Vagina (tissue), 2 donors: Measurements from ENCODE around the gene REXO1.

Experiments used
- POLR2AphosphoS5 ChIP-seq, 2 donors: sonication (generic); formaldehyde crosslinking; IDR thresholded peaks; one replicate each; pipeline ENCODE4 v1.9.0; 2017; ENCODE audit warnings: antibody characterized with exemption in 2 of 2, mild to moderate bottlenecking in 2 of 2, low read depth in 1 of 2; ENCODE audit not compliant: insufficient read depth in 1 of 2
- TF ChIP-seq, protein P1 (sequence below), 3 experiments: fragments of 450-650 bp in 2 of 3; fragments of 200-600 bp in 1 of 3; sonication (generic) in 1 of 3; IDR thresholded peaks; one replicate each; pipeline ENCODE4 v1.5.1; 2017 to 2019; ENCODE audit warnings: antibody characterized with exemption in 3 of 3, mild to moderate bottlenecking in 2 of 3, moderate library complexity in 2 of 3

DNA sequence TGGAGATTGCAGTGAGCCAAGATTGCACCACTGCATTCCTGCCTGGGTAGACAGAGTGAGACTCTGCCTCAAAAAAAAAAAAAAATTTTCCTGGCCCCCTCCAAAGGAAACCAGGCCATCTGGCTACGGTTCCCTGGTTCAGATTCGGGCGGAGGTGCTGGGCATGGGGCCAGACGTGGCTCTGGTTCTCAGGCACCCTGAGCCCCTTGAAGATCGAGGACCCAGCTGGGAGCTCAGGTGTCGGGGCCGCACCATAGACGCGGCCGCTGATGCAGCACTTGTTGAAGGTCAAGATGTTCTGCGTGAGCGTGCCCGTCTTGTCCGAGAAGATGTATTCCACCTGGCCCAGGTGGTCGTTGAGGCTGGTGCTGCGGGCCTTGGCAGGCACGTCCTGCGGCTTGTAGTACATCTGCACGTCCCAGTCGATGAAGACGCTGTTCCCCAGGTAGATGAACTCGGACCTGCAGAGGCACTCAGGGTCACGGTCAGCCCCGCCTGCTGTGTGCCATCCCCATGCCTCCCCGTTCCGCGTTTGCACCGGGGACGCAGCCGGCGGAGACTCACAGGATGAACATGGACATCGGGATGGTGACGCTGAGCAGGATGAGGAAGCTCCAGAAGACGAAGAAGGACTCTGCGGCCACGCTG, 48.5 kb downstream of the REXO1 start:
- TF ChIP-seq, protein P1, sequence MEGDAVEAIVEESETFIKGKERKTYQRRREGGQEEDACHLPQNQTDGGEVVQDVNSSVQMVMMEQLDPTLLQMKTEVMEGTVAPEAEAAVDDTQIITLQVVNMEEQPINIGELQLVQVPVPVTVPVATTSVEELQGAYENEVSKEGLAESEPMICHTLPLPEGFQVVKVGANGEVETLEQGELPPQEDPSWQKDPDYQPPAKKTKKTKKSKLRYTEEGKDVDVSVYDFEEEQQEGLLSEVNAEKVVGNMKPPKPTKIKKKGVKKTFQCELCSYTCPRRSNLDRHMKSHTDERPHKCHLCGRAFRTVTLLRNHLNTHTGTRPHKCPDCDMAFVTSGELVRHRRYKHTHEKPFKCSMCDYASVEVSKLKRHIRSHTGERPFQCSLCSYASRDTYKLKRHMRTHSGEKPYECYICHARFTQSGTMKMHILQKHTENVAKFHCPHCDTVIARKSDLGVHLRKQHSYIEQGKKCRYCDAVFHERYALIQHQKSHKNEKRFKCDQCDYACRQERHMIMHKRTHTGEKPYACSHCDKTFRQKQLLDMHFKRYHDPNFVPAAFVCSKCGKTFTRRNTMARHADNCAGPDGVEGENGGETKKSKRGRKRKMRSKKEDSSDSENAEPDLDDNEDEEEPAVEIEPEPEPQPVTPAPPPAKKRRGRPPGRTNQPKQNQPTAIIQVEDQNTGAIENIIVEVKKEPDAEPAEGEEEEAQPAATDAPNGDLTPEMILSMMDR (IDR thresholded peaks at IDR 0.05), result no peak
- no peak for TF ChIP-seq POLR2AphosphoS5 (IDR thresholded peaks at IDR 0.05; ENCODE audit: insufficient read depth in 1 of 2, low read depth in 1 of 2)
